Activated T-cell treated with anti-CD3 and anti-CD28 coated beads for 48 hours (primary cell): Measurements from ENCODE around the gene SPARCL1.
"Not testable (repeated sequence)": the region's sequence is repeated elsewhere in the genome, so short reads cannot be mapped to it uniquely, and the experiment has no call there.

Experiments
- DNase-seq: peaks from one replicate; pipeline ENCODE4 v3.0.0-alpha.2; 2020; ENCODE audit warnings: low read depth

The SPARCL1 gene

GRCh38 chr4:87499403-87500091 is 29.6 kb downstream of the SPARCL1 start:
- DNase-seq: no peak

DNA sequence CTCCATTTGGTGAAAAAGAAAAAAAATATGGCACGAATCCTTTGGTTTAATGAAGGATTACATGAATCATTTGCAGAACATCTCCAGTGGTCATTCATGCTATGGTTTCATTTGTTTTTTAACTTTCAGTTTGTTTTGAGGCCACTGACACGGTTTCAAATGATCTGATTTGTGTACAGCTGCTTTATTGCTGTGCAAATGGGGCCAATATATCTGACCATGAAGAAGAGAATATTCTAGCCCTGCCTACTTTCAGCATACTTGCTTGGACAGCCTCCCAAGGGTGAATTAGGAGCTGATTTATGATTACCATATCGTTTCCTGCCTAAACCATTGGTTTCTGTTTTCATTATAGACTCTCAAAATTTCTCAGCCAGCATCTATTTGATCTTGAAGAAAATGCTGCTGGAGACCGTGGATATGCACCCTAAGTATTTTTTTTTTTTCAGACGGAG is 30.7 kb downstream of the SPARCL1 start:
- DNase-seq: no peak

DNA sequence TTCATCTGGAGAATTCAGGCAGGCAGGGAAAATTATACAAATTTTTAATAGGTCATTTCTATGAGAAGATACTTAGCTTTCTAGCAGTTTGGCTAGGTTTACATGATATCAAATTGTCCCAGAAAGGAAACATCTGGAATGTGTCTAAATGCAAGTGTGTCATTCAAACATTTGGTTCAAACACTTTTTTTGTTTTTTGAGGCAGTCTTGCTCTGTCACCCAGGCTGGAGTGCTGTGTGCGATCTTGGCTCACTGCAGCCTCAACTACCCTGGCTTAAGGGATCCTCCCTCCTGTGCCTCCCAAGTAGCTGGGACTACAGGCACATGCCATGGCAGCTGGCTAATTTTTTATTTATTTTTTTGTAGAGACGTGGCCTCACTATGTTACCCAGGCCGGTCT is 31.6 kb downstream of the SPARCL1 start:
- DNase-seq: no peak

- no peak for DNase-seq
Measured at GRCh38 chr4:87497159-87497558, 32.0 kb downstream of the SPARCL1 start.

- DNase-seq: no peak
Measured at GRCh38 chr4:87493115-87493514, 36.1 kb downstream of the SPARCL1 start.

DNA sequence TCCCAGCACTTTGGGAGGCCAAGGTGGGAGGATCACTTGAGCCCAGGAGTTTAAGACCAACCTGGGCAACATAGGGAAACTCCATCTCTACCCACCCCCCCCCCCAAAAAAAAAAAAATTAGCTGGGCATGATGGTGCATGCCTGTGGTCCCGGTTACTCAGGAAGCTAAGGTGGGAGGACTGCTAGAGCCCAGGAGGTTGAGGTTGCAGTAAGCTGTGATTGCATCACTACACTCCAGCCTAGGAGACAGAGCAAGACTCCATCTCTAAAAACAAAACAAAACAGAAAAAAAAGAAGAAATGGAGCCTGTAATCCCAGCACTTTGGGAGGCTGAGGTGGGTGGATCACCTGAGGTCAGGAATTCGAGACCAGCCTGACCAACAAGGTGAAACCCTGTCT is 37.3 kb downstream of the SPARCL1 start:
- DNase-seq: not testable (repeated sequence)

DNA sequence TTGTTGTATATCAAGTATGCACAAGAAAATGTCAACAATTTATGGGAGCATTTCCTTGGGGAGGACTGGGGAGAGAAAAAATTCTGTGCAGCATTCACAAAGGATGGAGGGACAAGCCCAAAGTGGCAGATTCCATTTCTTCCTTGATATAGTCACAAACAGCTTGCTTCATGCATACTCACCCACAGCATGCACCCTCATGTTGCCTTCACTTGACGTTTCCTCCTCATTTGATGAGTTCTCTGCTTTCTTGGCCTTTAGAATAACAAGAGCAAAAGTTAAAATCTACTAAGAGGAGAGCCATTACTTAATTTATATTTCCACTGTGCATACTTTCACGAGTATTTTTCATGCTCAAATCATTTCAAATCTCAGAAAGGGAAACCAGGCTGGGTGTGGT is 37.7 kb downstream of the SPARCL1 start:
- no peak for DNase-seq

- DNase-seq: no peak
Measured at GRCh38 chr4:87490664-87491369, 38.4 kb downstream of the SPARCL1 start.

- no peak for DNase-seq
Measured at GRCh38 chr4:87489678-87490077, 39.5 kb downstream of the SPARCL1 start.

- not testable (repeated sequence) for DNase-seq
Measured at GRCh38 chr4:87488666-87489065, 40.5 kb downstream of the SPARCL1 start.

DNA sequence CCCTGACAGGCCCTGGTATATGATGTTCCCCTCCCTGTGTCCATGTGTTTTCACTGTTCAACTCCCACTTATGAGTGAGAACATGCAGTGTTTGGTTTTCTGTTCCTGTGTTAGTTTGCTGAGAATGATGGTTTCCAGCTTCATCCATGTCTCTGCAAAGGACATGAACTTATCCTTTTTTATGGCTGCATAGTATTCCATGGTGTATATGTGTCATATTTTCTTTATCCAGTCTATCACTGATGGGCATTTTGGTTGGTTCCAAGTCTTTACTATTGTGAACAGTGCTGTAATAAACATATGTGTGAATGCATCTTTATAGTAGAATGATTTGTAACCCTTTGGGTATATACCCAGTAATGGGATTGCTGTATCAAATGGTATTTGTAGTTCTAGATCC is 45.9 kb downstream of the SPARCL1 start:
- not testable (repeated sequence) for DNase-seq

DNA sequence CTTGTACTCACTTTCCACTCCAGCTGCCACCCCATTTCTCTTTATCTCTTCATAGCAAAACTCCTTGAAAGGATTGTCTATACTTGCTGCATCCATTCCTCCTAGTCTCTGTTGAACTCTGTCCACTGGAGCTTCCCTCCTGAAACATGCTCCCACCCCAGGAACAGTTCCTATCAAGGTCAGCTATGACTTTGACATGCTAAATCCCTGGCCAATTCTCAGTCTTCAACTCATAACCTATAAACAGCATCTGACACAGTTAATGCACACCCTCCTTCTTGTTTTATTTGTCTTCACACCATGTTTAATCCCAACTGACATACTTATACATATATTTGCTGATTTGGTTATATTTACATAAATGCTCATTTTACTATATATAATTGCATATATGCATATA is 47.8 kb downstream of the SPARCL1 start:
- DNase-seq: no peak

- DNase-seq: no peak
Measured at GRCh38 chr4:87478732-87479250, 50.4 kb downstream of the SPARCL1 start.

DNA sequence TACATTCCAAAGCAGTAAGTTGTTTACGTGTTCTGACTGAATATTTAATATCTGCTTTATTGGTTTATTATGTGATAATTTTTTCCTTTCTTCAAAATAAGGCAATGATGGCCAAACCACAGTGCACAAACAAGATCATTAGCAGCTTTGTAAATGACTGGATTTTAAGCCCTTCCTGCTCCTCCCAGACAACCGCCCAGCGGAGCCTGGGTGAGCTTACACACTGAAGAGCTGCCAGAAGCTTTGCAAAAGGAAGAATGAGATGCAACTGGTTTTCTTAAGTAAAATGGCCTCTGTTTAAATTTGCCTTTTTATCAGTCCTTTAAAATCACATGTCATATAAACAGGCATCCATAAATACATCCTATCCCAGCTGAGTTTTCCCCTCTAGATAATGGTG is 52.2 kb downstream of the SPARCL1 start:
- DNase-seq: no peak

- DNase-seq: no peak
Measured at GRCh38 chr4:87469390-87469789, 59.8 kb downstream of the SPARCL1 start.

DNA sequence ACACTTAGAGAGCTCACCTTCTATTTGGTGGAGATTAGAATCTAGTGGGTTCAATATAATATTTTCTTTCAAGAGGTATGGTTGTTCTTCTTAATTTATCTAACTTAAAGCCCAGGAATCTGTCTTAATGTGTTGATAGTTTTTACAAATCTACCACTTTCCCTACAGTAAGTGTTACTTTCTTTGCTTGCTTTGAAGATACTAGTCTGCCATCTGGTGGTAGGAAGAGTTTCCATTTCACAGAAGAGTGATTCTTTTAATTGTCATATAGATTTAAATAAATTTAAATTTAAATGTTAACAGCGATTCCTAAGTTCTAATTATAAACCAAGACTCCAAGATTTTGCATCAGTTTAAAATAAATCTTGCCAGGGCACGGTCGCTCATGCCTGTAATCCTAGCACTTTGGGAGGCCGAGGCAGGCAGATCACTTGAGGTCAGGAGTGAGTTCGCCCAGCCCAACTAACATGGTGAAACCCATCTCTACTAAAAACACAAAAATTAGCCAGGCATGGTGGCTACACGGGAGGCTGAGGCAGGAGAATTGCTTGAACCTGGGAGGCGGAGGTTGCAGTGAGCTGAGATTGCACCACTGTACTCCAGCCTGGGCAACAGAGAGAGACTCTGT is 63.3 kb downstream of the SPARCL1 start:
- no peak for DNase-seq

- no peak for DNase-seq
Measured at GRCh38 chr4:87462102-87462501, 67.1 kb downstream of the SPARCL1 start.

GRCh38 chr4:87461281-87461700 is 67.9 kb downstream of the SPARCL1 start:
- no peak for DNase-seq

DNA sequence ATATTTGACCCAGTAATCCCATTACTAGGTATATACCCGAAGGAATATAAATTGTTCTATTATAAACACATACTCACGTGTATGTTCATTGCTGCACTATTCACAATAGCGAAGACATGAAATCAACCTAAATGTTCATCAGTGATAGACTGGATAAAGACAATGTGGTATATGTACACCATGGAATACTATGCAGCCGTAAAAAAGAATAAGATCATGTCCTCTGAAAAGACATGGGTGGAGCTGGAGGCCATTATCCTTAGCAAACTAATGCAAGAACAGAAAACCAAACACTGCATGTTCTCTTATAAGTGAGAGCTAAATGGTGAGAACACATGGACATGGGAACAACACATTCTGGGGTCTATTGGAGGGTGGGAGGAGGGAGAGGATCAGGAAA is 70.3 kb downstream of the SPARCL1 start:
- DNase-seq: no peak

- DNase-seq: no peak
Measured at GRCh38 chr4:87451537-87451936, 77.6 kb downstream of the SPARCL1 start.

GRCh38 chr4:87446375-87446774 is 82.8 kb downstream of the SPARCL1 start:
- DNase-seq: not testable (repeated sequence)

GRCh38 chr4:87445964-87446363 is 83.2 kb downstream of the SPARCL1 start:
- no peak for DNase-seq

DNA sequence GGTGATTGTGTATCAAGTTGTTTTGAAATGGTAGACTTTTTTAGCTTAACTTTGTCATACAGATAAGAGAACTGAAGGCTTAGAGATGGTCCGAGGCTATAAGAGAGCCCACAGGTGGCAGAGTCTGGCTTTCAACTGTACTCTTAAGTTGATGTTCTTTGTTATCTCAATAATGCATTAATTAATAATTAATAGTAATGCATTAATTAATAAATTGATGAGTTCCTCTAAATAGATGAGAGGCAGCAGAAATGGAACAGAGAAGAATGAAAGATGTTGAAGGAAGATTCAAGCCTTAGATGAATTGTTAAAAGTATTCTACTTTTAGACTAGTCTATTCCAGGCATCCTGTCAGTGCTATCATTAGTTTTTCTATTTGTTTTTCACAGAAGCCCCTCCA is 84.4 kb downstream of the SPARCL1 start:
- DNase-seq: no peak
